K562 (cell line): Measurements from ENCODE around the gene GLCCI1. TPM values are rescaled to one million over a fixed set of nuclear protein-coding genes. Genes with fewer than 3 reads are reported as not detected.

Experiments used
- ATAC-seq: fragments of 200-7000 bp; cut with Tn5 transposase; 3 replicates; pipeline ENCODE4 v1.9.1; 2020; ENCODE audit warnings: moderate library complexity
- BruUV-seq: library from RNA; stranded (reverse); fragments of 400-500 nt; replicated peaks from 2 replicates; lab custom pipeline; 2021; lab: Mats Ljungman, UMichigan
- CTCF ChIA-PET: fragments of 300-600 bp; formaldehyde crosslinking; extraction: SDS; loops from one replicate; lab custom pipeline; 2021; ENCODE audit warnings: low intra/inter-chr PET ratio; lab: Yijun Ruan, JAX
- POLR2A ChIA-PET: fragments of 300-600, 350-650 bp; sonication (Branson Sonifier 250); formaldehyde crosslinking; extraction: SDS; loops from one replicate; lab custom pipeline; 2021; ENCODE audit warnings: antibody characterized with exemption, inconsistent platforms; lab: Yijun Ruan, JAX
- DNase-seq, 4 experiments: peaks; one replicate each; pipeline versions ENCODE4 v3.0.0 to v3.0.0-alpha.2; 2011 to 2018; ENCODE audit warnings: low spot score in 3 of 4, mixed read lengths in 3 of 4; ENCODE audit errors: extremely low read depth in 1 of 4
- FAIRE-seq: peaks from 2 replicates; lab custom pipeline; 2011; peaks lifted over from hg19 to GRCh38; lab: Jason Lieb, UNC
- H2AFZ ChIP-seq: 2 replicates; pipeline ENCODE4 v1.6.0; 2011; ENCODE audit warnings: low read depth, low read length, control low read depth, inconsistent platforms
- H3K27ac ChIP-seq: fragments of 200-600 bp; 3 replicates; pipeline ENCODE4 v1.8.0; 2011; ENCODE audit warnings: low read depth, mild to moderate bottlenecking, control low read depth, inconsistent platforms, low read length, moderate library complexity, mixed read lengths; ENCODE audit errors: extremely low read depth
- H3K27me3 ChIP-seq, 2 experiments: fragments of 300-600 bp in 1 of 2; 2 replicates in 1 of 2; 3 replicates in 1 of 2; pipeline versions ENCODE4 v1.6.0 to v1.8.0; 2011; ENCODE audit warnings: inconsistent platforms in 2 of 2, low read length in 2 of 2, mild to moderate bottlenecking in 1 of 2, mixed read lengths in 1 of 2, moderate library complexity in 1 of 2; ENCODE audit not compliant: control insufficient read depth in 2 of 2, insufficient read depth in 2 of 2
- H3K36me3 ChIP-seq: fragments of 300-600 bp; 3 replicates; pipeline ENCODE4 v1.8.0; 2011; ENCODE audit warnings: mild to moderate bottlenecking, low read length, inconsistent platforms; ENCODE audit not compliant: control insufficient read depth, insufficient read depth
- H3K4me1 ChIP-seq, 2 experiments: fragments of 200-600 bp in 1 of 2; replicated peaks in 1 of 2; 2 replicates in 1 of 2; 3 replicates in 1 of 2; pipeline versions ENCODE4 v1.5.1 to v1.8.0; 2011; ENCODE audit warnings: inconsistent platforms in 2 of 2, low read length in 2 of 2, mild to moderate bottlenecking in 1 of 2, mixed read lengths in 1 of 2, moderate library complexity in 1 of 2; ENCODE audit not compliant: control insufficient read depth in 2 of 2, insufficient read depth in 2 of 2
- H3K4me2 ChIP-seq: 2 replicates; pipeline ENCODE4 v1.6.1; 2011; ENCODE audit warnings: low read length, control low read depth, inconsistent platforms, mixed read lengths; ENCODE audit not compliant: insufficient read depth
- H3K4me3 ChIP-seq: fragments of 200-600 bp; sonication (generic), shearing (Covaris generic); 2 replicates; pipeline ENCODE4 v1.5.1; 2016; ENCODE audit warnings: control low read depth, inconsistent platforms
- H3K79me2 ChIP-seq: fragments of 200-600 bp; 3 replicates; pipeline ENCODE4 v1.8.0; 2011; ENCODE audit warnings: low read length, inconsistent platforms; ENCODE audit not compliant: control insufficient read depth, insufficient read depth
- H3K9ac ChIP-seq, 2 experiments: 2 replicates each; pipeline versions ENCODE4 v1.6.0 to v1.6.1; 2011; ENCODE audit warnings: low read depth in 2 of 2, low read length in 2 of 2, control low read depth in 1 of 2, inconsistent platforms in 1 of 2, mild to moderate bottlenecking in 1 of 2, mixed read lengths in 1 of 2; ENCODE audit not compliant: insufficient read depth in 1 of 2
- H3K9me1 ChIP-seq: one replicate; pipeline ENCODE4 v1.6.0; 2011; ENCODE audit warnings: inconsistent platforms, mild to moderate bottlenecking, low read length, moderate library complexity; ENCODE audit not compliant: control insufficient read depth, insufficient read depth
- H3K9me3 ChIP-seq: replicated peaks from 2 replicates; pipeline ENCODE4 v1.5.1; 2011; ENCODE audit warnings: low read depth, low read length, inconsistent platforms; ENCODE audit not compliant: control insufficient read depth, insufficient read depth
- H4K20me1 ChIP-seq: replicated peaks from 2 replicates; pipeline ENCODE4 v1.6.1; 2011; ENCODE audit warnings: low read length, inconsistent platforms, mixed read lengths; ENCODE audit not compliant: control insufficient read depth, insufficient read depth
- CCAR2 ChIP-seq: fragments of 200-400 bp; formaldehyde crosslinking; IDR thresholded peaks from 2 replicates; pipeline ENCODE4 v1.6.1; 2017; ENCODE audit warnings: mild to moderate bottlenecking, low read depth, low read length
- CEBPB ChIP-seq: fragments of 450-650 bp; IDR thresholded peaks from 2 replicates; pipeline ENCODE4 v1.6.1; 2016; ENCODE audit warnings: missing genetic modification characterization, missing compliant biosample characterization
- HMBOX1 ChIP-seq: sonication (generic); IDR thresholded peaks from 2 replicates; pipeline ENCODE4 v1.6.1; 2016
- MCM3 ChIP-seq: fragments of 450-650 bp; IDR thresholded peaks from 2 replicates; pipeline ENCODE4 v1.6.1; 2016
- MEF2A ChIP-seq: IDR thresholded peaks from 2 replicates; pipeline ENCODE4 v1.6.1; 2011; ENCODE audit warnings: low read depth, mild to moderate bottlenecking, low read length, moderate library complexity; ENCODE audit not compliant: control insufficient read depth
- MEF2D ChIP-seq: conservative IDR thresholded peaks from 2 replicates; pipeline ENCODE4 v1.6.1; 2016; ENCODE audit warnings: low read depth, missing genetic modification characterization, missing compliant biosample characterization
- MEIS2 ChIP-seq: fragments of 450-650 bp; IDR thresholded peaks from 2 replicates; pipeline ENCODE4 v1.6.1; 2014; ENCODE audit warnings: mild to moderate bottlenecking; ENCODE audit not compliant: partially characterized antibody
- NFIX ChIP-seq: fragments of 250-450 bp; sonication (Bioruptor Pico); IDR thresholded peaks from 2 replicates; pipeline ENCODE4 v1.4.0; 2020; ENCODE audit warnings: low read depth, mild to moderate bottlenecking, moderate library complexity
- PBX2 ChIP-seq, 2 experiments: IDR thresholded peaks in 1 of 2; conservative IDR thresholded peaks in 1 of 2; 2 replicates each; pipeline ENCODE4 v1.6.1; 2016; ENCODE audit warnings: low read depth in 2 of 2, mild to moderate bottlenecking in 1 of 2, missing compliant biosample characterization in 1 of 2, missing genetic modification characterization in 1 of 2, moderate library complexity in 1 of 2
- POLR2AphosphoS5 ChIP-seq: IDR thresholded peaks from 2 replicates; pipeline ENCODE4 v1.6.1; 2011; ENCODE audit warnings: mild to moderate bottlenecking, low read depth, low read length, moderate library complexity; ENCODE audit not compliant: control insufficient read depth, insufficient read depth
- WGBS: fragments of 100-300 bp; shearing (Covaris generic); methylation state at CpG from one replicate; pipeline ENCODE4 v1.1.6; 2016; ENCODE audit warnings: low coverage, mixed read lengths; ENCODE audit not compliant: insufficient coverage; ENCODE audit errors: missing lambda C conversion rate; 5-methylcytosine and 5-hydroxymethylcytosine counted together
- in situ Hi-C: fragments of 300-500 bp; cut with MboI; formaldehyde crosslinking; loops from 4 replicates; pipeline ENCODE4 v1.15.0; 2018; ENCODE audit warnings: inconsistent platforms, mixed read lengths
- intact Hi-C: fragments of 100-400 bp; cut with micrococcal nuclease; formaldehyde crosslinking; loops from 2 replicates; pipeline ENCODE4 v1.14.2; 2022
- polyA plus RNA-seq, 8 experiments: library from polyadenylated mRNA; depleted of rRNA in 4 of 8; stranded (reverse) in 5 of 8; unstranded in 3 of 8; fragments of >200 nt; fragmentation: Nextera tagmentation in 2 of 8; fragmentation: Illumina TruSeq in 1 of 8; extraction: Ambion mirVana in 2 of 8; extraction: Trizol in 1 of 8; gene quantifications; 2 replicates each; pipeline versions ENCODE4 v1.2.1 to v1.2.3, GENCODE V29; 2011 to 2014; ENCODE audit warnings: inconsistent platforms in 1 of 8, missing spikeins in 1 of 8
- total RNA-seq, 7 experiments: library from RNA; depleted of rRNA in 6 of 7; stranded (reverse); fragments of >200 nt in 6 of 7; fragmentation: Illumina TruSeq in 2 of 7; extraction: Trizol in 2 of 7; gene quantifications; 2 replicates each; pipeline versions ENCODE4 v1.2.1 to v1.2.3, GENCODE V29; 2011 to 2021; ENCODE audit warnings: low replicate concordance in 1 of 7

The GLCCI1 gene
- total and polyA plus RNA-seq, 9 of the 15 experiments (the other 6 are each of a cell fraction or from before 2014, with no cell fraction given), result 2.7 to 11.9 (median 7.2) TPM

GRCh38 chr7:7977774-7978173 lies 9.2 kb downstream of the GLCCI1 start:
- ChIA-PET CTCF (no interaction called here), POLR2A (interaction anchor here (0.6 to 0.9 kb wide), 5 partner anchors 13 to 517 kb away, joined by 3 to 5 read pairs (median 3); no protein-coding TSS in a partner anchor)
- WGBS, result 24% methylated on average over 2 of the region's 2 CpGs
- TF ChIP-seq POLR2AphosphoS5 (no peak), MEF2D (tag) (peak; percentile 77), MEF2A (peak; percentile 85; the same call in 1 of the 2 replicates)
- no peak overlapping the region; the same call in 1 of the 2 replicates for H3K4me2 ChIP-seq
- peak overlapping the region; percentile 27; the same call in 1 of the 3 replicates for H3K27ac ChIP-seq
- H3K4me3 ChIP-seq, result no peak overlapping the region
- H3K9me3 ChIP-seq, result no peaks in the 10 kb centered on the region
- no peak overlapping the region for H2AFZ ChIP-seq
- peaks cover 74% of the 10 kb centered on the region for H3K79me2 ChIP-seq
- no peaks in the 10 kb centered on the region for H4K20me1 ChIP-seq
- H3K36me3 ChIP-seq, result no peaks in the 10 kb centered on the region
- no peaks in the 10 kb centered on the region for H3K9me1 ChIP-seq
- FAIRE-seq (no peak), DNase-seq (peak in 1 of 4 experiments; percentile 34), ATAC-seq (peak; percentile 56)
- intact Hi-C loops (loop anchor here (10.0 kb wide), 1 partner anchor 293 kb away; no protein-coding TSS in a partner anchor), in situ Hi-C loops (loop anchor here (10.0 kb wide), 1 partner anchor 217 kb away; no protein-coding TSS in a partner anchor)
- no TSS peak for BruUV-seq
- no peak overlapping the region for H3K9ac ChIP-seq
- no peaks in the 10 kb centered on the region for H3K27me3 ChIP-seq
- peaks cover 2 to 16% of the 10 kb centered on the region in 2 experiments; a peak in 4 of 5 replicates for H3K4me1 ChIP-seq

- no peaks in the 10 kb centered on the region for H3K9me3 ChIP-seq
- no peaks in the 10 kb centered on the region for H3K27me3 ChIP-seq
- no peaks in the 10 kb centered on the region for H3K36me3 ChIP-seq
- ChIA-PET POLR2A (interaction anchor here (0.7 to 1.0 kb wide), 2 partner anchors 8 to 18 kb away, joined by 4 to 5 read pairs; no protein-coding TSS in a partner anchor), CTCF (no interaction called here)
- H3K4me1 ChIP-seq, result peaks cover 0 to 16% of the 10 kb centered on the region in 2 experiments; a peak in 3 of 5 replicates
- WGBS, result 35% methylated on average over 2 of the region's 2 CpGs
- no peak overlapping the region for H3K4me3 ChIP-seq
- in situ Hi-C loops, result loop anchor here (10.0 kb wide), 1 partner anchor 216 kb away; no protein-coding TSS in a partner anchor
- intact Hi-C loops, result loop anchor here (10.0 kb wide), 1 partner anchor 294 kb away; no protein-coding TSS in a partner anchor
- peaks cover 63% of the 10 kb centered on the region for H3K79me2 ChIP-seq
- H3K27ac ChIP-seq, result no peak overlapping the region
- H2AFZ ChIP-seq, result no peak overlapping the region
- no TSS peak for BruUV-seq
- FAIRE-seq, result no peak
- DNase-seq, result no peak
- no peak overlapping the region for H3K9ac ChIP-seq
- H4K20me1 ChIP-seq, result no peaks in the 10 kb centered on the region
- no peaks in the 10 kb centered on the region for H3K9me1 ChIP-seq
- no peak overlapping the region for H3K4me2 ChIP-seq
- no peak; the same call in 2 of the 3 replicates for ATAC-seq
- no peak for TF ChIP-seq NFIX (CRISPR knock-in tag)
- no peak for TF ChIP-seq PBX2 (CRISPR knock-in tag; IDR thresholded peaks at IDR 0.05; ENCODE audit: low read depth)
- TF ChIP-seq PBX2 (tag; conservative IDR thresholded peaks at IDR 0.05; ENCODE audit: low read depth), result peak; percentile 60; the same call in 1 of the 2 replicates
- no peak for TF ChIP-seq CCAR2
- TF ChIP-seq MCM3, result no peak
- peak; percentile 75 for TF ChIP-seq MEIS2
- TF ChIP-seq HMBOX1, result 0 out of 2 replicates have a peak, but pooled peaks have one; percentile 23
- TF ChIP-seq CEBPB (tag), result peak; percentile 21
Observed at GRCh38 chr7:7978860-7979259, 10.3 kb downstream of the GLCCI1 start.
